Naive thymus-derived CD8-positive, alpha-beta T cell (primary cell): ENCODE results near the gene CAMKK1. TPM values are rescaled to one million over a fixed set of nuclear protein-coding genes. Genes with fewer than 3 reads are reported as not detected.
A peak's percentile ranks its signal among the peaks of the same experiment; 100 is the strongest.

ENCODE experiments used
- ATAC-seq, 2 donors: fragments of 150-1000 bp; cut with Tn5 transposase in 1 of 2; sonication (Bioruptor Pico), chemical (Tn5 transposase) in 1 of 2; 1 replicate in 1 of 2; 2 replicates in 1 of 2; pipeline ENCODE4 v1.10.0; 2021; ENCODE audit warnings: mild to moderate bottlenecking in 2 of 2, moderate library complexity in 2 of 2
- POLR2A ChIA-PET: fragments of 350-600 bp; sonication (Branson Sonifier 250); formaldehyde crosslinking; loops from one replicate; lab custom pipeline; 2021; ENCODE audit warnings: antibody characterized with exemption; lab: Charles Lee
- DNase-seq, 10 donors: peaks; one replicate each; pipeline versions ENCODE4 v3.0.0 to v3.0.0-alpha.2; 2020 to 2022
- H3K27ac Mint-ChIP-seq, 10 donors: one replicate each; pipeline ENCODE4 v1.8.0; 2020 to 2022; ENCODE audit warnings: mild to moderate bottlenecking in 10 of 10, mixed read lengths in 10 of 10, moderate library complexity in 4 of 10, inconsistent platforms in 1 of 10
- H3K27me3 Mint-ChIP-seq, 5 donors: one replicate each; pipeline ENCODE4 v1.8.0; 2021 to 2022; ENCODE audit warnings: mixed read lengths in 5 of 5
- H3K36me3 Mint-ChIP-seq, 3 donors: one replicate each; pipeline ENCODE4 v1.8.0; 2020 to 2022; ENCODE audit warnings: mixed read lengths in 3 of 3, mild to moderate bottlenecking in 2 of 3, inconsistent platforms in 1 of 3
- H3K4me1 Mint-ChIP-seq, 4 donors: one replicate each; pipeline ENCODE4 v1.8.0; 2021 to 2022; ENCODE audit warnings: mixed read lengths in 4 of 4
- H3K4me3 Mint-ChIP-seq, 10 donors: one replicate each; pipeline ENCODE4 v1.8.0; 2020 to 2022; ENCODE audit warnings: mild to moderate bottlenecking in 10 of 10, mixed read lengths in 10 of 10, moderate library complexity in 6 of 10, inconsistent platforms in 1 of 10
- H3K9me3 Mint-ChIP-seq, 9 donors: one replicate each; pipeline ENCODE4 v1.8.0; 2020 to 2022; ENCODE audit warnings: mixed read lengths in 9 of 9, mild to moderate bottlenecking in 3 of 9, inconsistent platforms in 1 of 9, moderate library complexity in 1 of 9
- polyA plus RNA-seq, 3 donors: library from polyadenylated mRNA; unstranded; fragments of 300-500 nt; fragmentation: Illumina TruSeq; gene quantifications; one replicate each; pipeline ENCODE4 v1.2.3, GENCODE V29; 2021
- total RNA-seq, 8 experiments: library from RNA in 2 of 8; stranded (reverse) in 2 of 8; gene quantifications; one replicate each; pipeline ENCODE4 v1.2.3 and lab custom pipeline; 2021 to 2026

The CAMKK1 gene
- total RNA-seq (1 to 10 TPM; 5.0 to 5.3 TPM), polyA plus RNA-seq (1 to 10 TPM in 1 of 3 donors, under 1 TPM in 2; 0.33 to 1.5 (median 0.77) TPM), total RNA-seq (lab: John Stamatoyannopoulos, UW) (11.3 to 26.1 (median 14.4) reads per million in 6 experiments)

GRCh38 chr17:3893003-3893719 lies at the start of gene CAMKK1:
CAMKK1 (minus strand) TSS chr17:3893053; CDS start chr17:3885687, 7,366 bp downstream.
- peak; percentile 77 to 91 (median 85) for DNase-seq
- H3K36me3 Mint-ChIP-seq = no peaks in the 10 kb centered on the region
- peak within 1 kb of the TSS; percentile 75 to 92 (median 86) for H3K4me3 Mint-ChIP-seq
- H3K27ac Mint-ChIP-seq = peak within 1 kb of the TSS; percentile 74 to 95 (median 91)
- ATAC-seq = peak; percentile 68 to 81
- no peaks in the 10 kb centered on the region for H3K9me3 Mint-ChIP-seq
- POLR2A ChIA-PET = interaction anchor here (2.4 kb wide), 1 partner anchor 250 kb away, joined by 10 read pairs; the partner anchor contains the start of genes CYB5D2 and ZZEF1
- peaks cover 19 to 47% (median 36%) of the 10 kb centered on the region in 4 donors for H3K4me1 Mint-ChIP-seq
- H3K27me3 Mint-ChIP-seq = no peaks in the 10 kb centered on the region

- no peak overlapping the region for H3K4me3 Mint-ChIP-seq
- H3K27ac Mint-ChIP-seq = peak overlapping the region in 1 of 10 donors; percentile 56
- peaks cover 0 to 14% (median 12%) of the 10 kb centered on the region in 4 donors for H3K4me1 Mint-ChIP-seq
- no peaks in the 10 kb centered on the region for H3K27me3 Mint-ChIP-seq
- DNase-seq (no peak), ATAC-seq (no peak)
- peaks cover 7 to 87% (median 25%) of the 10 kb centered on the region in 3 donors for H3K36me3 Mint-ChIP-seq
- no peaks in the 10 kb centered on the region for H3K9me3 Mint-ChIP-seq
- POLR2A ChIA-PET = interaction anchor here (0.7 kb wide), 1 partner anchor 8 kb away, joined by 3 read pairs; no protein-coding TSS in a partner anchor
Observed at GRCh38 chr17:3940965-3941698, 48.3 kb upstream of the CAMKK1 start.

GRCh38 chr17:3937359-3937758 lies 44.5 kb upstream of the CAMKK1 start:
- peaks cover 7 to 95% (median 15%) of the 10 kb centered on the region in 3 donors for H3K36me3 Mint-ChIP-seq
- POLR2A ChIA-PET = no interaction called here
- H3K4me1 Mint-ChIP-seq = peaks cover 0 to 10% (median 4%) of the 10 kb centered on the region in 4 donors
- DNase-seq = no peak
- H3K27me3 Mint-ChIP-seq = no peaks in the 10 kb centered on the region
- H3K27ac Mint-ChIP-seq = peak overlapping the region in 2 of 10 donors; percentile 35 to 65
- no peak for ATAC-seq
- no peak overlapping the region for H3K4me3 Mint-ChIP-seq
- H3K9me3 Mint-ChIP-seq = no peaks in the 10 kb centered on the region

- Mint-ChIP-seq H3K4me1 (peaks cover 0 to 10% (median 4%) of the 10 kb centered on the region in 4 donors), H3K27ac (peak overlapping the region in 2 of 10 donors; percentile 36 to 89), H3K4me3 (no peak overlapping the region), H3K9me3 (no peaks in the 10 kb centered on the region), H3K27me3 (no peaks in the 10 kb centered on the region), H3K36me3 (peaks cover 7 to 95% (median 15%) of the 10 kb centered on the region in 3 donors)
- ATAC-seq = no peak
- DNase-seq = no peak
- POLR2A ChIA-PET = interaction anchor here (0.6 to 1.3 kb wide), 4 partner anchors 21 to 142 kb away, joined by 3 to 5 read pairs (median 4); partner anchors contain the start of gene ATP2A3
Observed at GRCh38 chr17:3935825-3936355, 43.0 kb upstream of the CAMKK1 start.

- Mint-ChIP-seq H3K36me3 (peaks cover 6 to 92% (median 15%) of the 10 kb centered on the region in 3 donors), H3K27me3 (no peaks in the 10 kb centered on the region), H3K4me3 (no peak overlapping the region), H3K27ac (peak overlapping the region in 6 of 10 donors; percentile 17 to 75 (median 50)), H3K4me1 (peaks cover 0 to 10% (median 4%) of the 10 kb centered on the region in 4 donors), H3K9me3 (no peaks in the 10 kb centered on the region)
- ATAC-seq (peak; percentile 67 to 83), DNase-seq (peak in 6 of 10 donors; percentile 25 to 76 (median 42))
- POLR2A ChIA-PET = interaction anchor here (0.5 kb wide), 1 partner anchor 21 kb away, joined by 3 read pairs; no protein-coding TSS in a partner anchor
Observed at GRCh38 chr17:3935140-3935542, 42.3 kb upstream of the CAMKK1 start.

GRCh38 chr17:3929764-3930163 lies 36.9 kb upstream of the CAMKK1 start:
- no peak overlapping the region for H3K4me3 Mint-ChIP-seq
- peaks cover 0 to 5% (median 1%) of the 10 kb centered on the region in 4 donors for H3K4me1 Mint-ChIP-seq
- peaks cover 0 to 75% (median 2%) of the 10 kb centered on the region in 3 donors for H3K36me3 Mint-ChIP-seq

GRCh38 chr17:3929181-3929580 lies 36.3 kb upstream of the CAMKK1 start:
- Mint-ChIP-seq H3K4me3 (no peak overlapping the region), H3K36me3 (peaks cover 0 to 74% (median 2%) of the 10 kb centered on the region in 3 donors), H3K27me3 (no peaks in the 10 kb centered on the region), H3K27ac (peak overlapping the region in 2 of 10 donors; percentile 45 to 58), H3K9me3 (no peaks in the 10 kb centered on the region), H3K4me1 (peaks cover 0 to 5% (median 1%) of the 10 kb centered on the region in 4 donors)
- no peak for ATAC-seq
- DNase-seq = no peak
- POLR2A ChIA-PET = no interaction called here

More at GRCh38 chr17:3929764-3930163, 36.9 kb upstream of the CAMKK1 start:
- DNase-seq (no peak), ATAC-seq (no peak)
- Mint-ChIP-seq H3K27ac (peak overlapping the region in 6 of 10 donors; percentile 17 to 67 (median 38)), H3K27me3 (no peaks in the 10 kb centered on the region), H3K9me3 (no peaks in the 10 kb centered on the region)
- POLR2A ChIA-PET = no interaction called here

- H3K4me3 Mint-ChIP-seq = no peak overlapping the region
- POLR2A ChIA-PET = interaction anchor here (1.0 kb wide), 1 partner anchor 12 kb away, joined by 3 read pairs; the partner anchor contains the start of gene P2RX1
Observed at GRCh38 chr17:3928406-3928805, 35.6 kb upstream of the CAMKK1 start.

GRCh38 chr17:3927628-3928340 lies 34.9 kb upstream of the CAMKK1 start:
- Mint-ChIP-seq H3K4me1 (peaks cover 0 to 5% (median 5%) of the 10 kb centered on the region in 4 donors), H3K4me3 (no peak overlapping the region), H3K36me3 (peaks cover 0 to 67% (median 2%) of the 10 kb centered on the region in 3 donors), H3K27ac (peak overlapping the region in 4 of 10 donors; percentile 60 to 87 (median 72)), H3K9me3 (no peaks in the 10 kb centered on the region), H3K27me3 (no peaks in the 10 kb centered on the region)
- no peak for ATAC-seq
- POLR2A ChIA-PET = interaction anchor here (0.6 to 1.0 kb wide), 2 partner anchors 12 to 83 kb away, joined by 3 to 4 read pairs; partner anchors contain the start of gene P2RX1
- no peak for DNase-seq

More at GRCh38 chr17:3928406-3928805, 35.6 kb upstream of the CAMKK1 start:
- DNase-seq = no peak
- ATAC-seq = no peak
- Mint-ChIP-seq H3K36me3 (peaks cover 0 to 71% (median 2%) of the 10 kb centered on the region in 3 donors), H3K27me3 (no peaks in the 10 kb centered on the region), H3K27ac (peak overlapping the region in 3 of 10 donors; percentile 17 to 70 (median 25)), H3K4me1 (peaks cover 0 to 5% (median 1%) of the 10 kb centered on the region in 4 donors), H3K9me3 (no peaks in the 10 kb centered on the region)

- Mint-ChIP-seq H3K36me3 (peaks cover 0 to 60% (median 2%) of the 10 kb centered on the region in 3 donors), H3K9me3 (no peaks in the 10 kb centered on the region), H3K4me1 (peaks cover 0 to 8% (median 7%) of the 10 kb centered on the region in 4 donors), H3K27ac (peak overlapping the region in 7 of 10 donors; percentile 27 to 87 (median 52)), H3K27me3 (no peaks in the 10 kb centered on the region), H3K4me3 (no peak overlapping the region)
- ATAC-seq = no peak
- no peak for DNase-seq
- POLR2A ChIA-PET = interaction anchor here (0.6 kb wide), 1 partner anchor 84 kb away, joined by 4 read pairs; no protein-coding TSS in a partner anchor
Observed at GRCh38 chr17:3926860-3927627, 34.2 kb upstream of the CAMKK1 start.
